C4-2B (cell line): Measurements from ENCODE around the gene TLR7.
A peak's percentile ranks its signal among the peaks of the same experiment; 100 is the strongest.

Experiments used
- CTCF ChIP-seq: fragments of 450-650 bp; conservative IDR thresholded peaks from 2 replicates; pipeline ENCODE4 v1.5.1; 2017; ENCODE audit warnings: mild to moderate bottlenecking
- ZFX ChIP-seq: fragments of 450-650 bp; IDR thresholded peaks from 2 replicates; pipeline ENCODE4 v1.6.1; 2017

- TF ChIP-seq CTCF (peak; percentile 79), ZFX (no peak)
Observed at GRCh38 chrX:12894074-12895030, 27.5 kb downstream of the TLR7 start.
